HG02870 (cell line): ENCODE data around the gene PLOD3.

Experiments used
- ATAC-seq: cut with Tn5 transposase; IDR thresholded peaks from one replicate; pipeline ENCODE4 v1.9.1; 2021; ENCODE audit warnings: mild to moderate bottlenecking, moderate library complexity; ENCODE audit not compliant: unreplicated experiment

PLOD3 gene

GRCh38 chr7:101239191-101239950 is 22.0 kb upstream of the PLOD3 start:
- ATAC-seq: no peak

GRCh38 chr7:101238226-101239182 is 21.1 kb upstream of the PLOD3 start:
- ATAC-seq: no peak

GRCh38 chr7:101237206-101238067 is 20.1 kb upstream of the PLOD3 start, which contains the start of gene CLDN15:
Gene CLDN15 (minus strand): TSS chr7:101237802. CDS start chr7:101237581, 221 bp downstream.
- ATAC-seq: no peak

GRCh38 chr7:101236292-101236835 is 19.0 kb upstream of the PLOD3 start:
- ATAC-seq: no peak

GRCh38 chr7:101235522-101235921 is 18.1 kb upstream of the PLOD3 start:
- ATAC-seq: no peak

- ATAC-seq: no peak
Measured at GRCh38 chr7:101235050-101235449, 17.7 kb upstream of the PLOD3 start.

GRCh38 chr7:101234636-101235035 is 17.3 kb upstream of the PLOD3 start:
- ATAC-seq: no peak

- ATAC-seq: no peak
Measured at GRCh38 chr7:101233907-101234547, 16.6 kb upstream of the PLOD3 start.

GRCh38 chr7:101232141-101232850 is 14.9 kb upstream of the PLOD3 start:
- no peak for ATAC-seq

GRCh38 chr7:101231644-101232043 is 14.3 kb upstream of the PLOD3 start:
- ATAC-seq: no peak

GRCh38 chr7:101226721-101227120 is 9.3 kb upstream of the PLOD3 start:
- no peak for ATAC-seq

GRCh38 chr7:101225650-101226049 is 8.3 kb upstream of the PLOD3 start:
- no peak for ATAC-seq

GRCh38 chr7:101223528-101223927 is 6.1 kb upstream of the PLOD3 start:
- ATAC-seq: no peak

GRCh38 chr7:101222275-101222830 is 5.0 kb upstream of the PLOD3 start:
- no peak for ATAC-seq

- no peak for ATAC-seq
Measured at GRCh38 chr7:101220295-101220694, 2.9 kb upstream of the PLOD3 start.

- ATAC-seq: no peak
Measured at GRCh38 chr7:101218236-101219125, 1.1 kb upstream of the PLOD3 start.

GRCh38 chr7:101216860-101217387 is 457 bp downstream of the PLOD3 start:
- ATAC-seq: peak; percentile 11
